Measurements from ENCODE around the gene HMMR.

DNA sequence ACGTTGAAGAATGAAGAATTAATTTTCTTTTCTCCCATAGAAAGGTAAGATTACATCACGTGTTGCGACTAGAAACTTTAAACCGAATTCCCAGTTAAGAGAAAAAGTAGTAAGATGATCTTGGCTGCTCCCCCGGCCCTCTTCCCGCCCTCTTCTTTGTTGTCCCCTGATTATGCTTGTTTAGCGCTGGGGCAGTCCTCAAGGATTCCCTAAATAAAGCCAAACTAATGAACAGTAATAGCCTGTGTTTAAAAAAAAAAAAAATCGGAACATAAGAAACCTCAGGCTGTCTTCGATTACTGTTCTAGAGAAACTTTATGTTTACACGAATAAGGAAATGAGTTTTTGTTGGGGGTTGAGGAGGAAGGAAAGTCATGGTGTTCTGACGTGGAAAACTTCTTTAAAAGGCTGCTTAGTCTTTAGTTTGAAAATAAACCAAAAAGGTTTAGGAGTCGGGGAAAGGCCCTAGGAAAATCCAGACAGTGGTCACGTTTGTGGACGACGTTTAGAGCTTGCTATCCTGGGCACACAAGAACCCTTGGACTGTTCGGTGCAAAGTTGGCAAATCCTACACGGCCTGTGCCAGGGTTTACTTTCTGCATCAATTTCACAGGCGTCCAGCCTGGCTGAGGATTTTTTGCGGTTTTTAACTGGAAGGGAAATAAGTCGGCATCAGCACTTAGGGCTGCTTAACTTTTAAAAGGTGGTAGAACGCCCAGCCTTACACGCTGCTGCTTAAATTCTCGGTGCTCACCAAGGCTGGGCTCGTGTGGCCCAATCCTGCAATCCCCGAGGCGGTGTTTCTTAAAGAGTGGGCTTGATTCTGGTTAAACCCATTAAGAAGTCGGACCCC lies 43.9 kb downstream of the HMMR start:
- TF ChIP-seq POLR2A (IDR thresholded peaks at IDR 0.05; ENCODE audit: low read depth, low read length) (peak; percentile 28; the same call in 1 of the 2 replicates), POLR2AphosphoS5 (IDR thresholded peaks at IDR 0.05; ENCODE audit: low read depth, low read length) (no peak)
